HG03064 (cell line): ENCODE data around the gene PROCR.
"Not testable (repeated sequence)": the region's sequence is repeated elsewhere in the genome, so short reads cannot be mapped to it uniquely, and the experiment has no call there.

ENCODE experiments used
- ATAC-seq: cut with Tn5 transposase; IDR thresholded peaks from one replicate; pipeline ENCODE4 v1.9.1; 2021; ENCODE audit warnings: low read depth; ENCODE audit not compliant: unreplicated experiment

Gene PROCR

GRCh38 chr20:35164531-35164930 is 7.3 kb upstream of the PROCR start:
- ATAC-seq: not testable (repeated sequence)

GRCh38 chr20:35165221-35166185 is 6.4 kb upstream of the PROCR start:
- ATAC-seq: no peak

GRCh38 chr20:35166242-35166830 is 5.5 kb upstream of the PROCR start:
- no peak for ATAC-seq

GRCh38 chr20:35167787-35168186 is 4.1 kb upstream of the PROCR start:
- ATAC-seq: no peak

GRCh38 chr20:35168701-35169409 is 3.0 kb upstream of the PROCR start:
- not testable (repeated sequence) for ATAC-seq

GRCh38 chr20:35171438-35171752 is 477 bp upstream of the PROCR start:
- no peak for ATAC-seq

GRCh38 chr20:35172434-35172806 is 548 bp downstream of the PROCR start:
- ATAC-seq: no peak

GRCh38 chr20:35173576-35174192 is 1.8 kb downstream of the PROCR start:
- ATAC-seq: no peak

- no peak for ATAC-seq
Observed at GRCh38 chr20:35174458-35175216, 2.8 kb downstream of the PROCR start.

GRCh38 chr20:35176132-35176531 is 4.3 kb downstream of the PROCR start:
- ATAC-seq: no peak

- no peak for ATAC-seq
Observed at GRCh38 chr20:35179292-35180212, 7.7 kb downstream of the PROCR start.

GRCh38 chr20:35180266-35180665 is 8.4 kb downstream of the PROCR start:
- ATAC-seq: no peak

- ATAC-seq: no peak
Observed at GRCh38 chr20:35181731-35182130, 9.9 kb downstream of the PROCR start.

- ATAC-seq: not testable (repeated sequence)
Observed at GRCh38 chr20:35186691-35187289, 14.9 kb downstream of the PROCR start.

- ATAC-seq: no peak
Observed at GRCh38 chr20:35187584-35188190, 15.8 kb downstream of the PROCR start.

- not testable (repeated sequence) for ATAC-seq
Observed at GRCh38 chr20:35189223-35189622, 17.4 kb downstream of the PROCR start.

- no peak for ATAC-seq
Observed at GRCh38 chr20:35190556-35190955, 18.7 kb downstream of the PROCR start.

- ATAC-seq: no peak
Observed at GRCh38 chr20:35191419-35192117, 19.7 kb downstream of the PROCR start.
